ENCODE data around the gene SNPH.
"Not testable (repeated sequence)": the region's sequence is repeated elsewhere in the genome, so short reads cannot be mapped to it uniquely, and the experiment has no call there.

DNA sequence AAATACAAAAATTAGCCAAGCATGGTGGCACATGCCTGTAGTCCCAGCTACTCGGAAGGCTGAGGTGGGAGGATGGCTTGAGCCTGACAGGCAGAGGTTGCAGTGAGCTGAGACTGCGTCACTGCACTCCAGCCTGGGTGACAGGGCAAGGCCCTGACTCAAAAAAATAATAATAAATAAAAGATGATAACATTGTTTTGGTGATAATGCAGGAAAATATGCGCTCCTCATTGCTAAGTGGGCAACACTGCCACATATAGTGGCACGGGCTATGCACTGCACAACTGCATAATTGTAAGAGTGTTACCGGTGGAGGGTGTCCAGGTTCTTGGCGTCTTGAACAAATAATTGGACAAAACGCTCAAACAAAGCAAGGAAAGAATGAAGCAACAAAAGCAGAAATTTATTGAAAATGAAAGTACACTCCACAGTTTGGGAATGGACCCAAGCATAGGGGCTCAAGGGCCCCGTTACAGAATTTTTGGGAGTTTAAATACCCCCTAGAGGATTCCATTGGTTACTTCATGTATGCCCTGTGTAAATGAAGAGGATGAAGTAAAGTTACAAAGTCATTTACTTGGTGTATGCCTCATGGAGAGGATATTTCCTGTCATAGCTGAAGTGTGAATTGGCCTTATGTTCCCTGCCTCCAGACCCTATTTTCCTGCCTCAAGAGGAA lies 77.5 kb downstream of the SNPH start:
- not testable (repeated sequence) for TF ChIP-seq EZH2 (optimal IDR thresholded peaks at IDR 0.05; ENCODE audit: low read depth, low read length)
- TF ChIP-seq, protein P1, sequence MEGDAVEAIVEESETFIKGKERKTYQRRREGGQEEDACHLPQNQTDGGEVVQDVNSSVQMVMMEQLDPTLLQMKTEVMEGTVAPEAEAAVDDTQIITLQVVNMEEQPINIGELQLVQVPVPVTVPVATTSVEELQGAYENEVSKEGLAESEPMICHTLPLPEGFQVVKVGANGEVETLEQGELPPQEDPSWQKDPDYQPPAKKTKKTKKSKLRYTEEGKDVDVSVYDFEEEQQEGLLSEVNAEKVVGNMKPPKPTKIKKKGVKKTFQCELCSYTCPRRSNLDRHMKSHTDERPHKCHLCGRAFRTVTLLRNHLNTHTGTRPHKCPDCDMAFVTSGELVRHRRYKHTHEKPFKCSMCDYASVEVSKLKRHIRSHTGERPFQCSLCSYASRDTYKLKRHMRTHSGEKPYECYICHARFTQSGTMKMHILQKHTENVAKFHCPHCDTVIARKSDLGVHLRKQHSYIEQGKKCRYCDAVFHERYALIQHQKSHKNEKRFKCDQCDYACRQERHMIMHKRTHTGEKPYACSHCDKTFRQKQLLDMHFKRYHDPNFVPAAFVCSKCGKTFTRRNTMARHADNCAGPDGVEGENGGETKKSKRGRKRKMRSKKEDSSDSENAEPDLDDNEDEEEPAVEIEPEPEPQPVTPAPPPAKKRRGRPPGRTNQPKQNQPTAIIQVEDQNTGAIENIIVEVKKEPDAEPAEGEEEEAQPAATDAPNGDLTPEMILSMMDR (IDR thresholded peaks at IDR 0.05; ENCODE audit: low read length): not testable (repeated sequence)
